Upper lobe of left lung (tissue), 4 donors: ENCODE measurements around the gene MTCL1.

Experiments
- CTCF ChIP-seq, 6 experiments: fragments of 450-650 bp in 4 of 6; fragments of 200-600 bp in 2 of 6; sonication (generic) in 2 of 6; IDR thresholded peaks; one replicate each; pipeline ENCODE4 v1.5.1; 2016 to 2019; ENCODE audit warnings: antibody characterized with exemption in 6 of 6
- POLR2AphosphoS5 ChIP-seq, 2 donors: sonication (generic); formaldehyde crosslinking; IDR thresholded peaks; one replicate each; pipeline ENCODE4 v1.5.1; 2017; ENCODE audit warnings: antibody characterized with exemption in 2 of 2

- TF ChIP-seq CTCF (IDR thresholded peaks at IDR 0.05) = no peak
- no peak for TF ChIP-seq POLR2AphosphoS5 (IDR thresholded peaks at IDR 0.05)
Measured at GRCh38 chr18:8747440-8747937, 42.1 kb downstream of the MTCL1 start.
